OCI-LY1 (cell line): ENCODE results near the gene FYCO1.

Experiments
- H2AFZ ChIP-seq: fragments of 200-600 bp; sonication (generic), shearing (Covaris generic); 2 replicates; pipeline ENCODE4 v1.6.0; 2014; ENCODE audit warnings: antibody characterized with exemption, mild to moderate bottlenecking, low read length
- H3F3A ChIP-seq: fragments of 200-600 bp; sonication (generic), shearing (Covaris generic); 2 replicates; pipeline ENCODE4 v1.6.0; 2014; ENCODE audit warnings: mild to moderate bottlenecking, antibody characterized with exemption, low read length, moderate library complexity; ENCODE audit not compliant: insufficient read depth
- H3K27ac ChIP-seq: fragments of 200-600 bp; sonication (generic); 2 replicates; pipeline ENCODE4 v1.5.1; 2014; ENCODE audit warnings: low read length, mixed run types, mild to moderate bottlenecking, low read depth; ENCODE audit not compliant: poor library complexity, severe bottlenecking
- H3K27me3 ChIP-seq: fragments of 200-600 bp; sonication (generic); 2 replicates; pipeline ENCODE4 v1.6.0; 2014; ENCODE audit warnings: antibody characterized with exemption, mild to moderate bottlenecking, low read length, moderate library complexity; ENCODE audit not compliant: insufficient read depth
- H3K36me3 ChIP-seq: fragments of 200-600 bp; sonication (generic); 2 replicates; pipeline ENCODE4 v1.6.1; 2014; ENCODE audit warnings: mild to moderate bottlenecking, antibody characterized with exemption, low read length, moderate library complexity, mixed read lengths; ENCODE audit not compliant: insufficient read depth
- H3K4me1 ChIP-seq: fragments of 200-600 bp; sonication (generic); 2 replicates; pipeline ENCODE4 v1.5.1; 2014; ENCODE audit warnings: mild to moderate bottlenecking, low read length, moderate library complexity; ENCODE audit not compliant: insufficient read depth, severe bottlenecking
- H3K4me2 ChIP-seq: fragments of 200-600 bp; sonication (generic), shearing (Covaris generic); 2 replicates; pipeline ENCODE4 v1.6.1; 2014; ENCODE audit warnings: low read length
- H3K4me3 ChIP-seq: fragments of 200-600 bp; sonication (generic); 2 replicates; pipeline ENCODE4 v1.5.1; 2014; ENCODE audit warnings: low read length, low read depth, mild to moderate bottlenecking, mixed read lengths; ENCODE audit not compliant: poor library complexity, severe bottlenecking
- H3K79me2 ChIP-seq: fragments of 200-600 bp; shearing (Covaris generic); 2 replicates; pipeline ENCODE4 v1.6.1; 2016; ENCODE audit warnings: mixed run types, low read length, mixed read lengths; ENCODE audit not compliant: insufficient read depth
- H3K9ac ChIP-seq: fragments of 200-600 bp; sonication (generic), shearing (Covaris generic); 2 replicates; pipeline ENCODE4 v1.6.1; 2014; ENCODE audit warnings: mild to moderate bottlenecking, low read length, mixed read lengths
- H3K9me2 ChIP-seq: fragments of 200-600 bp; sonication (generic), shearing (Covaris generic); 2 replicates; pipeline ENCODE4 v1.6.1; 2014; ENCODE audit warnings: low read depth, mild to moderate bottlenecking, low read length, mixed read lengths
- H3K9me3 ChIP-seq: fragments of 200-600 bp; shearing (Covaris generic); 2 replicates; pipeline ENCODE4 v1.6.1; 2014; ENCODE audit warnings: low read length, mixed read lengths
- H4K20me1 ChIP-seq: fragments of 200-600 bp; sonication (generic), shearing (Covaris generic); 2 replicates; pipeline ENCODE4 v1.6.0; 2016; ENCODE audit warnings: mild to moderate bottlenecking, low read length; ENCODE audit not compliant: insufficient read depth
- CTCF ChIP-seq: fragments of 200-600 bp; sonication (generic), shearing (Covaris generic); IDR thresholded peaks from 2 replicates; pipeline ENCODE4 v1.5.1; 2017; ENCODE audit warnings: mild to moderate bottlenecking, antibody characterized with exemption, low read length, moderate library complexity, mixed read lengths
- EZH2 ChIP-seq: fragments of 200-600 bp; sonication (generic), shearing (Covaris generic); IDR thresholded peaks from 2 replicates; pipeline ENCODE4 v1.8.0; 2017; ENCODE audit warnings: borderline replicate concordance, mixed run types, mild to moderate bottlenecking, antibody characterized with exemption, low read length, moderate library complexity, mixed read lengths

Gene FYCO1

GRCh38 chr3:45957586-45957985 lies 38.0 kb downstream of the FYCO1 start:
- Histone ChIP-seq H3K27me3 (no peaks in the 10 kb centered on the region), H3K4me1 (no peaks in the 10 kb centered on the region), H4K20me1 (no peaks in the 10 kb centered on the region), H3F3A (no peaks in the 10 kb centered on the region), H3K27ac (no peak overlapping the region), H3K4me2 (no peak overlapping the region), H3K79me2 (no peaks in the 10 kb centered on the region), H3K36me3 (peaks cover 98% of the 10 kb centered on the region), H3K9me3 (no peaks in the 10 kb centered on the region), H2AFZ (no peak overlapping the region), H3K4me3 (no peak overlapping the region), H3K9ac (no peak overlapping the region), H3K9me2 (no peaks in the 10 kb centered on the region)
- no peak for TF ChIP-seq CTCF
- no peak for TF ChIP-seq EZH2

DNA sequence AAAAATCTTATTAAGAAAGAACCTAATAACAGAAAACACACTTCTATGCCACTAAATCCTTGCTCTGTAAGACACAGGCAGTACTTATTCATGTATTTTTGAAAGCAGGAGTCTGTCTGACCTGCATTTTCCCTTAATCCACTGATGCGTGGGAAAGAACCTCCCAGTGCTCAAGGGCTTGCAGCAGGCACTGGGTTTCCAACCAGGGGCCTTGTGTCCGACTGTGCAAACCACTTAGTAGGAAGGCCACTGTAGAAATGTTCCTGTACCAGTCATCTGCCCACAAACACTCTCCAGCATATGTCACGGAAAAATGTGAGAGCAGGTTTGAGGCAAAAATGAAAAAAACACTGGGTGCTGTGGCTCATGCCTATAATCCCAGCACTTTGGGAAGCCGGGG lies 39.9 kb downstream of the FYCO1 start:
- Histone ChIP-seq H3K79me2 (no peaks in the 10 kb centered on the region), H3F3A (no peaks in the 10 kb centered on the region), H3K9me2 (no peaks in the 10 kb centered on the region), H3K9me3 (no peaks in the 10 kb centered on the region), H2AFZ (no peak overlapping the region), H3K4me1 (no peaks in the 10 kb centered on the region), H3K36me3 (peaks cover 97% of the 10 kb centered on the region), H3K4me2 (no peak overlapping the region), H4K20me1 (no peaks in the 10 kb centered on the region), H3K4me3 (no peak overlapping the region), H3K9ac (no peak overlapping the region), H3K27me3 (no peaks in the 10 kb centered on the region), H3K27ac (no peak overlapping the region)
- TF ChIP-seq CTCF (no peak), EZH2 (no peak)

GRCh38 chr3:45955017-45955647 lies 40.5 kb downstream of the FYCO1 start:
- Histone ChIP-seq H3K4me3 (no peak overlapping the region), H2AFZ (no peak overlapping the region), H3K36me3 (peaks cover 97% of the 10 kb centered on the region), H3K4me2 (no peak overlapping the region), H4K20me1 (no peaks in the 10 kb centered on the region), H3K4me1 (no peaks in the 10 kb centered on the region), H3K9ac (no peak overlapping the region), H3K9me2 (no peaks in the 10 kb centered on the region), H3K27me3 (no peaks in the 10 kb centered on the region), H3F3A (no peaks in the 10 kb centered on the region), H3K79me2 (no peaks in the 10 kb centered on the region), H3K9me3 (no peaks in the 10 kb centered on the region), H3K27ac (no peak overlapping the region)
- no peak for TF ChIP-seq CTCF
- no peak for TF ChIP-seq EZH2
